Measurements from ENCODE around the gene PTCD1.
"Not testable (repeated sequence)": the region's sequence is repeated elsewhere in the genome, so short reads cannot be mapped to it uniquely, and the experiment has no call there.

The PTCD1 gene

DNA sequence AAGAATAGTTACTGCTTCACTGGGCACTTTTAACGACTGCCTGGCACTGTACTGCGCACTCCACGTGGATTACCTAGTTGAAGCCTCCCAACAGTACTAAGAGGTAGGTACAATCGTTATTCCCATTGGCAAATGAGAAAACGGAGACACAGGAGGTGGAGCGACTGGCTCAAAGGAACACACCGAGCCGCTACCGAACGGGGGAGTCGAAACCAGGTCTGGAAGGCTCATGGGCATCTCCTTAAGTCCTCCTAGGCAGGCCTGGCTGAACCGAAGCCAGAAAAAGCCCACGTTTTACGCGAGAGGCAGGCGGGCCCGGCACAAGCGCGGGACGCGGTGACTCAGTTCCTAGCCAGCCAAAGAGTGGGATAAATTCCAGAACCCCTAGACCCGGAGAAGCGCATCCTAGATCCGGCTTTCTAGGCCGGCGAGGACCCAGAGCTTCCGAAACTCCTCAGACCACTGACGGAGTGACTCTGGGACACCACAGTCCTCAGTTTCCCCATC, 30.7 kb downstream of the PTCD1 start:
- DNase-seq, result peak; percentile 24

DNA sequence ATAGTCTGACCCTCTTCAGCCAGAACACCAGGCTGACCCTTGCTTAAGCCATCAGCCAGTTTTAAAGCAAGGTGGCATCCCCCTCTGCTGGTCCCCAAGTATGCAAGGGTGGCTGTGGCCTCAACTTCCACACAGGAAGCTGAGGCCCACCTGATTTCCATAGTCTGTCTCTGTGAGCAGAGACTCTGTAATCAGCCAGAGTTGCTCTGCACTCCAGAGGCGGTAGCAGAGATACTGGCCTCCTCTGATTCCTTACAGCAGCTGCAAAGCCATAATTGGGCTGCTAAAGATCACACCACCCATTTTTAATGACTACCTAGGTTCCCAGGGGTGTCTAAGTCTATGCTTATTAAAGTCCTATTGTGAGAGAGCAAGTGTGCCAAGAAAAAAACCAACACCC, 32.0 kb downstream of the PTCD1 start:
- no peak for DNase-seq

DNA sequence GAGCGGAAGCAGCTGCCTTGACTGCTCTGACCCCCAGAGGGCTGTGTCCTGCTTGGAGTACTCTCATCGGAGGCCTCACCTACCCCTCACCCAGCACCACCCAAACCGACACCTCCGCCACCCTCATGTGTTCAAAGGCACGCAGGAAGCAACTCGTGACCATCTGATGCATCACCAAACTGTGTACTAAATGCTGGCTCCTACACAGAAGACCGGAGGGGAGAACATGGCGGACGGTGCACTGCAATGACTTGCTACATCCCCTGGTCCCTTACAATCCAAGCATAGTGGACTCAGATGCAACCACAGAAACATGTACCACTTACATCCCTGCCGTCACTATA, 33.6 kb downstream of the PTCD1 start:
- no peak for DNase-seq

DNA sequence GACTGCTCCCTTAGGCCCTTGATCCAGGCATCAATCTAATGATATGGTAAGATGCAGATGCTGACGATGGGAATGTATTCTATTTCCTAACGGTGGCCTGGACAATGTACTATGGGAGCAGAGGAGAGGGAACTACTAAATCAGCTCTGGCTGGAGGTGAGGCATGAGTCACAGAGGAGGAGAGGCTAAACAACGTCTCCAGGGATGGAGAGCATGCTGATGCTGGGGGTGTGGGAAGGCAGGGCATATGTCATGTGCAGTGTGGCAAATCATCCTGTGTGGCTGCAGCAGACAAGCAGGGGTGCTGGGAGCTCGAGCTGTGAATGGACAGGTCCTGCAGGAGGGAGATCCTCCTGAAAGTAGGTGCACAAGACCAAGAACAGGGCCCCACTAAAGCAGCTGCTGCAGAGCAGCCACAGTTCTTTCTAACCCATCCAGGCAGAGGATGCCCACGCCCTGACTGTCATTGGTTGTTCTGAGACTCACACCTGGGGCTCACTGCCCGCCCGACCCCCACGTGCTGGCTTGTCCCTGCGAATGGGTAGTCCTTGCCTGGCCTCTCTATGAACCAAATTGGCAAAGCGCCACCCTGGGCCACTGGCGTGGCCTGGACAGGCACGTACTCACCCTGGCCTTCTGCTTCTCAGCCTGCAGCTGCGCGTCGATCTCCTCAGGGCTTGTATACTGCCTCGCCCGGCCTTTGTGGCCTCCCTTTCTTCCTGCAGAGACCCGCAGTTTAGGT, 34.2 kb downstream of the PTCD1 start:
- DNase-seq, result no peak

DNA sequence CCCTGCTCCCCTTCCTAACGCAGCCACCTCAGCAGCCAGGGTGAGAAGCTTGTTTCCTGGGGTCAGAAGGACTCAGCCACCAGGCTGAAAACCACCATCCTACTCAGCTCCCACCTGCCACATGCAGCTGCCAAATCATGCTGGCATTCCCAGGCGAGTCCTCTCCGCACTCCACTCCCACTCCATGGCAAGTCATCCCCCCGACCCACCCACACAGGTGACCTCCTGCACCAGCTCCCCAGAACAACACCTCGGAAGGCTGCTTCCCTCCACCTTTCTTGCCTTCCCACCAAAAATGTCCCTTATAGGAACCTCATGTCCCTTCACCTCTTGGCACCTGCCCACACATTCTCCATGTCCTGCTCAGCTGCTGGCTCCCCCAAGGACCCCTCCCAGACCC, 34.8 kb downstream of the PTCD1 start:
- DNase-seq, result no peak

DNA sequence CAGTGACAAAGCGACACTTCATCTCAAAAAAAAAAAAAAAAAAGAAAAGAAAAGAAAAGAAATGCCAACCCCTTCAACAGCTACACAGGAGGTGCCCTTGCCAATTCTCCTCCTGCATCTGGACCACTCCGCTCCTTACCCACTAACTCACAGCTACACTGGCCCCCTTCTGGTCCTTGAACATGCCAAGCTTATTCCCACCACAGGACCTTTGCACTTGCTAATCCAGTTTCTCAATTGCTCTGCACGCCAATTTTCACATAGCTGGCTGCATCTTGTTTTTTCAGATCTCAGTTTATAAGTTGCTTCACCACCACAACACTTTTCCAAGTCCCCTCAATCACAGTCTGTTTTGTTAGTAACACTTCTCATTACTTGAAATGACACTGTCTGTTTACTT, 35.7 kb downstream of the PTCD1 start:
- no peak for DNase-seq

DNA sequence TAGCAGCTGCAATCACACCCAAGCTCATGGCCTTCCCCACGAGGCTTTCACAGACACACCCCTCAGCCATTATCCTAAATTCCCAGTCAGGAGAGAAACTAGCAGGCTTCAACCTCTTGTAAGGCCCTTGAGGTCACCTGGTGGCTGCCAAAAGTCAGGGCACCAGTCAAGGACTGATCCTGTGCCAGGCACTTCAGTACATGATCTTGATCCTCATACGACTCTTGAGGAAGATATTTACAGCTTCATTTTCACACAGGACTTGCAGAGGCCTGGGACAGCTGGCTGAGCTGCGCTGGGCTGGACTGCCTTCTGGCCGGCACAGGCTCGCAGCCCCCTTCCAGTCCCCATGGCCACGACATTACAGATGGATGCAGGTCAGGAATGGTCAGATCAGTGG, 39.0 kb downstream of the PTCD1 start:
- no peak for DNase-seq

DNA sequence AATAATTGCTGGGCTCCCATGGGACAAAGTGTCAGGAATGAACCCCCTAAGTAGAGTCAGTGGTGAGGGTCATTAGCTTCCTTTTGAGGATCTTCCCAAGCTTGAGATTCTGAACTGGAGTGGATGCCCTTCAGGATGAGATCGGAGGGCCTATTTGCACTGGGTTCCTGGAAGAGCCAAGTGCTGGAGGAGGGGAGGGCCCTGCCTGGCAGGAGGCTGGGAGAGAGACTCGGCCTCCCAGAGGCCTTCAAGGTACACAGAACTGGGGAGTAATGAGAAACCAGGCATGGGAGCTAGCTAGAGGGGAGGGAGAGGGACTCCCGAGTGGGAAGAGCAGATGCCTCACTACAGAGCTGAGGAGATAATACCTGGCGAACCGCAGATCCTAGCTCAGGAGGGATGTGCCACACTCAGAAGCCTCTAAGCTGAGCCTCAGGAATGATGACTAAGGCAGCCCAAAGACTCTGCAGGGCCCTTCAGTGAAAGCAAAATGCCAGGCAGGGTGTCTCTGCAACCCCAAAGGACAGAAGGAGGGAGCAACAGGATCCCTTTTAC, 39.6 kb downstream of the PTCD1 start:
- DNase-seq, result no peak

DNA sequence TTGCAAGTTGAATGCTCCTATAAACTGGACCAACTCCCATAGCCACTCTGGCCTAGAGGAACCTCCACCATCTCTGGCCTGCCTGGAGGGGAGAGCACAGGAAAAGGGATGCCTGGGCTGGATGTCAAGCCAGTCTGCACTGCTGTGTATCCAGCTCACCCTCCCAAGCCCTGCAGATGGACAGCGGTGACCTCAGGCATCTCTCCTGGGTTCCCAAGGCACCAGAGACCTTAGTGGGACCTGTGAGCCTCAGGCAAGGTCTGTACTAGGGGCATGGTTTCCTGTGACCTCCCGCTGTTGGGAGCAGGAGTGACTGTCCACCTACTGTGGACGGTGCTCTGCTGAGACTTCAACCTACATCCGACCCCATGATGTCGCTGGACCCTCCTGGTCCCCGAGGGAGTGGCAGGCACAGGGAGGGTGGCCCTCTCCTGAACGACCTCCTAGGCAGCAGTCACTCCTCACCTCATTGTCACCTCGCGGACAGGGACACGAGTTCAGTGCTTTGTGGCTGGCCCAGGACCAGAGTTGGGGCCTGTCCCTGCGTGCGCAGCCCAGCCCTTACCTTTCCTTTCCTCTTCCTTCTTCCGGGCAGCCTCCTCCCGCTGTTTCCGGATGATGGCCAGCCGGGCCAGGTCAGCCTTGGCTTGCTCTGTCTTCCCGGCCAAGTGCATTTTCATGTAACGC, 41.2 kb downstream of the PTCD1 start:
- no peak for DNase-seq

DNA sequence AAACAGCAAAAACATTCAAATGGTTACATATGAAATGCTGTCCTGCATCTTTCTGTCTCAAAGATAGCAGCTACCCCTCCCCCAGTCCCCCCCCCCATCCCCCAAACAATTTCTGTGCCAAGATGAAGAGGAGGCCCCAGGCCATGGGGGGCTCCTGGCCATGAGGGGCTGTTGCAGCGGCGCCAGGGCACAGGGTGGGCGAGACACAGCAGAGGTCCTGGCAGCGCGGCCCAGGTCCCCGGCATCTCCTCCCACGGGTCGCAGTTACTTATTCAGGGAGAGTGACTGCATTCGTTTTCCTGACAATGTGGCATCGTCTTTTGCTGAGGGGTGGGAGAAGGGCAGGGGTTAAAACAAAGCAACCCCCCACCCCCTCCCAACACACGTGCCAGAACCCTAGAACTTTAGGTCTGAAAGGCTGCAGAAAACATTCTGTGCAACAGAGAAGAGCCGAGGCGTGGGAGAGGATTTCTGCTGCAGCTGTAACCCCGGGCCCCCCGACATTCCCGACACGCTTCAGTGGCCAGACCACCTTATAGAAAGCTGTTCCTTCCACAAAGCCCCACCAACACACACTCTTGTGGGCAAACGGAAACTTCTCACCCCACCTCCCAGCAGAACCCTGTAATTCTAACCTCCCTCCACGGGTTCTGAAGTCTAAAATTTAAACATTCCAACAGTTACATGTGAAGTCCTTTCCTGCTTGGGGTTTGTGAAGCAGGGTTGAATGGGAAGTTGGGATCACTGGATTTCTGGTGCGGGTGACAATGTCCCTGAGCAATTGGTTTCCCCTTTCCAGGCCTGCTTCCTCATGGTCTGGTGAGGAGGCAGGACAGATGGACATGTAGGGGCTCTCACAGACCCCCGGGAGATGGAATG, 41.9 kb downstream of the PTCD1 start:
- no peak for DNase-seq

DNA sequence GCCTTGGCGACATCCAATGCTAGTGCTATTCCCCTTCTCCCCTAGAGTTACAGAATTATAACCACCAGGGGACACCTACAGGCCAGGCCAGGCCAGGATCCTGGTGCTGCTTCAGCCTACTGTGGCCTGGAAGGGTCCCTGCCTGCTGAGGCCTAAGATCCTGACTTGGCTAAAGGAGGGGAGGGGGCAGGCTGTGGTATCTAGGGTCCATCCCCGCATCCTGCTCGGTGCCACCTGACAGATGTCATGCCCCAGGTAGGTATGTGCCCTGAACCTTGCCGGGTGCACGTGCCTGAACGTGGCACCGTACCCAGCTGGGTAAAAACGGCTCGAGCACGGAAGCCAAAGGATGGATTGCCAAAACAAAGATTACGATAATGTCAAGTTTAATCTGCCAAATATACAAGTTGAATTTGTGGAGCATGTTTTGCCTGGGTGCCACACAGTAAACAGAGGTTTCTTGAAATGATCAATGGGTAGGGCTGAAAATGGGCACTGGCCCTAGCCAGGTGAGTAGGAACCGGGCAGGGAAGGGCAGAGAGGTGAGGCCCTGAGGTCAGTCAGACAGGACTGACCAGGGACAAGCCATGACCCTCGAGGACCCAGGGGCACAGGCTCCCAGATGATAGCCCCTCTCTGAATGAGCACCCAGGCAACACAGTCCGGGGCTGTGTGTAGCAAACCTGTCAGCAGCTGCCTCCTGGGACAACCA, 42.8 kb downstream of the PTCD1 start:
- DNase-seq, result no peak

DNA sequence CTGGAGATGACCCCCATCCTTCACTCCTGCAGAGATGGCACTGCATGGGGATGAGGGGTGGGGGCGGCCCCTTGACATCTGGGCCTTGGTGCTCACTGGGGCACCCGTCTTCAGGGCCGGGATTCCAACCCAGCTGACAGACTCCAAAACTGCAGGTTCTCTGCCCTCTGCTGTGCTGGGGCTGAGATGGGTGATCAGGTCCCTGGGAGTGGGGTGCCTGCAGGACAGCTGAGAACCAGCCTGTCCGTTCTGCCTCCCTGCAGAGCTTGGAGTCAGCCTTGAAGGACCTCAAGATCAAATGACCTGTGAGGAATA, 44.5 kb downstream of the PTCD1 start:
- DNase-seq, result no peak

DNA sequence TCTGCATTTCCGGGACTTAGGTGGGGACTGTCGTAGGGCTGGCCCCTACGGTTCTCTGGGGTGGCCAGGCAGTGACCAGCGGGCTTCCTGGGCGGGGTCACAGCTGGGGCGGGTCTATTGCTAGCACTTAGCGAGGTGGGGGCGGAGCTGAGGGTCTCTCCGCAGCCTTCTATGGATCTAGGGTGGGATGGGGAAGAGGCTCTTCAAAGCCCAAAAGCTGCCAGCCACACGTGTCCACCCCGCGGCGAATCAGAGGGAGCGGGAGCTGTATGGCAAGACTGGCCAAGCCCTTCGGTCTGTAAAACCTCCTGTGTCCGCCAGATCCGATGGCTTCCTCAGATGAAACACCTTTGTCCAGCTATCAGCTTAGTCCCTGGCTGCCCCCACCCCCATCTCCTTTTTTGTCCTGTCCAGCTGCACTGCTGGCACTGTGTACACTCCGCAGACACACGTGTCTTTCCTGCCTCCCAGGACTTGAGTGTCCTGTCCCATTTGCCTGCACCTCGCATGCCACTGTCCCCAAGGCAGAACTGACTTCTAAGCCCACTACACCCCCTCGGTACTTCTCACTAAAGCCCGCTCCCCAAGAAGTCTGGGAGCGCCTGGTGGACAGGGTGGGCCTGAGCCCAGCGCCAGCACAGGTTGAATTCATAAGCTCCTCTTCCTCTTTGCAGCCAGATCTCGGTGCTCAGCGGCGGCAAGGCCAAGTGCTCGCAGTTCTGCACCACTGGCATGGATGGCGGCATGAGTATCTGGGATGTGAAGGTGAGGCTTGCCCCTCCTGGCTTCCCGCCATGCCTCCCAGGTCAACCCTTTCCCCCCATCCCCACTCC, 45.0 kb downstream of the PTCD1 start:
- no peak for DNase-seq

DNA sequence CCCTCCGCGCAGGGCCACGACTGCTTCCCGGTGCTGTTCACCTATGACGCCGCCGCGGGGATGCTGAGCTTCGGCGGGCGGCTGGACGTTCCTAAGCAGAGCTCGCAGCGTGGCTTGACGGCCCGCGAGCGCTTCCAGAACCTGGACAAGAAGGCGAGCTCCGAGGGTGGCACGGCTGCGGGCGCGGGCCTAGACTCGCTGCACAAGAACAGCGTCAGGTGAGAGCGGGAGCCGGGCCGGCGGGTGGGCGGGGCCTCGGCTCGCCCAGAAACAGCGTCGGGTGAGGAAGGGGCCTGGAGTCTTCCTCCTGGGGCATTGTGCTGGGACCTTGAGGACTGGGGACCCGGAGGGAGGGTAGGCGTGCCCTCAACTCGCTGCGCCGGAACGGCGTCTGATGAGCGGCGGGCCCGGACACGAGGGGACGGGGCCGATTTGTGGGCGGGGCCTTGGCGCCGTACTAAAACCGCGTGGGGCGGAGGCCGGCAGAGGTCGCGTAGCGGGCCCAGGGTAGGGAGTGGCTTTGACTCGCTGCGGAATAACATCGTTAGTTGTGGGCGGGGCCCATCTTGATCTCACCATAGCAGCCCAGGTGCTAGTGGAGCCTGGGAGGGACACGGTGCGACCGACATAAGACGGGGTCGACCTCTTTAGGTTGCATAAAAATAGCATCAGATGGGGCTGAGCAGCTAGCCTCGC, 45.8 kb downstream of the PTCD1 start:
- DNase-seq, result no peak

DNA sequence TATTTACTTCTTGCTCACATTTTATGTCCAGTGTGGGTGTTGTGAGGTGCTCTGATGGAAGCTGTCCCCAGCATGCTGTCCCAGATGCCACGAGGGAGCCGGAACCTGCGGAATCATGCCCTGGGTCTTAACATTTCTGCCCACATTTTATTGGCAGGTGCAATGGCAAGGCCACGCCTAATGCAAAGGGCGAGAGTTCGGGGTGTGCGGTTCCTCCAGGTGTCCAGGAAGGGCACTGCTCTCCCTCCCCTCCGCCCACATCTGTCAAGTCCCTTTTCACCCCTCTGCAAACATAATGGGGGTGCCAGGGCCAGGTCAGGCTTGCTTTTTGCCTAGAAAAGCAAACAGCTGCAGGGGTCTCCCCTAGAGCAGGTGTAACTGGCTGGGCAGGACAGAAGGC, 46.6 kb downstream of the PTCD1 start:
- DNase-seq, result no peak

DNA sequence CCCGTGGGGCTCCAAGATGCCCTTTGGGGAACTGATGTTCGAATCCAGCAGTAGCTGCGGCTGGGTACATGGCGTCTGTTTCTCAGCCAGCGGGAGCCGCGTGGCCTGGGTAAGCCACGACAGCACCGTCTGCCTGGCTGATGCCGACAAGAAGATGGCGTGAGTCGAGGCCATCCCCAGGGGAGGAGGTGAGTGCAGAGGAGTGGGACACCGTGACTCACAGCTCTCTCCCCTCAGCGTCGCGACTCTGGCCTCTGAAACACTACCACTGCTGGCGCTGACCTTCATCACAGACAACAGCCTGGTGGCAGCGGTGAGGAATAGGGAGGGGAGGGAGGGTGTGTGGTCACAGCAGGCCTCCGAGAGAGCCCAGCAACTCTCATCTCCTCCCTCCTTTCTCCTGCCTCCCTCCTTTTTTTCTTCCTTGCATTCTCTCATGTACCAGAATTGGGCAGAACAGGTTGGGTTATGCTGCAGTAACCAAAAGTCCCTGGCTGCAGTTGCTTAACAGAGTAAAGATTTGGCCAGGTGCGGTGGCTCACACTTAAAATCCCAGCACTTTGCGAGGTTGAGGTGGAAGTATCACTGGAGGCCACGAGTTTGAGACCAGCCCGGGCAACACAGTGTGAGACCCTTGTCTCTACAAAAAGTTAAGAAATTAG, 47.5 kb downstream of the PTCD1 start:
- DNase-seq, result no peak

DNA sequence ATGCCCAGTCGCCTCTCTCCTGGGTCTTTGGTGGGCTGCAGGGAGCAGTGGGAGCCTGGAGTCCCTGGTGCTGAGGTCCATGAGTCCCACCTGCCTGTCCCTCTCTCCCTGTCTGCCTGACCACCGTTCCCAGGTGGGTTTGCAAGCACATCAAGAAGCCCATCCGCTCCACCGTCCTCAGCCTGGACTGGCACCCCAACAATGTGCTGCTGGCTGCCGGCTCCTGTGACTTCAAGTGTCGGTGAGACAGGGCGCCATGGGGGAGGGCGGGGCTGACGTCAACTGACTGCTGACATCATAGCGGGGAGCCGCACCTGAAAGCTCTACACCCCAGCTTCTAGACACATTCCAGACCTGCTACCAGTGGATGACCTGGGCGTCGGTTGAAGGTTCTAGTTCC, 48.8 kb downstream of the PTCD1 start:
- DNase-seq, result no peak

DNA sequence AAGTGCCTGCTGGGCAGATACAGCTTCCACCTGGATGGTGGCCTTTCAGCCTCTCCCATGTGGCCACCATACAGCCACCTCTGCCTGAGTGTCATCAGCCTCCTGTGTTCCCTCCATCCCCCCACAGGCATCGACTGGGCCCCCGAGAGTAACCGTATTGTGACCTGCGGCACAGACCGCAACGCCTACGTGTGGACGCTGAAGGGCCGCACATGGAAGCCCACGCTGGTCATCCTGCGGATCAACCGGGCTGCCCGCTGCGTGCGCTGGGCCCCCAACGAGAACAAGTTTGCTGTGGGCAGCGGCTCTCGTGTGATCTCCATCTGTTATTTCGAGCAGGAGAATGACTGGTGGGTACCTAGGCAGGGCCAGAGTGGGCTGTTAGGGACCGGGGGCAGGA, 50.7 kb downstream of the PTCD1 start:
- no peak for DNase-seq

DNA sequence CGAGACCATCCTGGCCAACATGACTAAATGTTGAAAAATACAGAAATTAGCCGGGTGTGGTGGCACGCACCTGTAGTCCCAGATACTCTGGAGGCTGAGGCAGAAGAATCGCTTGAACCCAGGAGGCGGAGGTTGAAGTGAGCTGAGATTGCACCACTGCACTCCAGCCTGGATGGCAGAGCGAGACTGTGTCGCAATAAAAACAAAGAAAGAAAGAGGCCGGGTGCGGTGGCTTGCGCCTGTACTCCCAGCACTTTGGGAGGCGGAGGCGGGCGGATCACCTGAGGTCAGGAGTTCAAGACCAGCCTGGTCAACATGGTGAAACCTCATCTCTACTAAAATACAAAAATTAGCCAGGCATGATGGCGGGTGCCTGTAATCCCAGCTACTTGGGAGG, 51.4 kb downstream of the PTCD1 start:
- DNase-seq, result not testable (repeated sequence)

DNA sequence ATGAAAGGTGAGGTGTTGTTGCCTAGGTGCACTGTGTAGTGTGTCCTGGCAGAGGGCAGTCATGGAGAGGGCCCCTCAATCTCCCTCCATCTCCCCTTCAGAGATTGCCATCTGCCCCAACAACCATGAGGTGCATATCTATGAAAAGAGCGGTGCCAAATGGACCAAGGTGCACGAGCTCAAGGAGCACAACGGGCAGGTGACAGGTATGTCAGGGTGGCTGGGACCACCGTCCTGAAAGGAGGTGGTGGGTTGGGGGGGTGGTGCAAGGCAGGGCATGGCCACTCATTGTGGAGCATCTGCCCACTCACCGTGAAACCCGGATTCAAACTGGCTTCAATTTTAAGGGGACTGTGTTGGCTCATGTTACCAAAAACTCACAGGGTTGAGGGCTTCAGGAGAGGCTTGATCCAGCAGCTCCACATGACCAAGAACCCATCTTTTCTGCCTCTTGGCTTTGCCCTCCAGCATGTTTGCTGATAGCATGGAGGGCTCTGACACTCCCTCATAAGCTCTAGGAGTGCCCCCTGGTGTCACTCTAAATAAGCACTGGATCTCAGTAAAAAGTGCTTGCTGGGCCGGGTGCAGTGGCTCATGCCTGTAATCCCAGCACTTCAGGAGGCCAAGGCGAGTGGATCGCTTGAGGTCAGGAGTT, 51.9 kb downstream of the PTCD1 start:
- no peak for DNase-seq
